Right kidney (tissue), 1 donor: ENCODE measurements around the gene SLC44A5.
"Not testable (repeated sequence)": the region's sequence is repeated elsewhere in the genome, so short reads cannot be mapped to it uniquely, and the experiment has no call there.

Experiments used
- DNase-seq: peaks from one replicate; pipeline ENCODE4 v3.0.0-alpha.2; 2016

Gene SLC44A5

GRCh38 chr1:75264112-75264511 lies 346.8 kb downstream of the SLC44A5 start:
- no peak for DNase-seq

- DNase-seq: not testable (repeated sequence)
Observed at GRCh38 chr1:75263616-75264015, 347.3 kb downstream of the SLC44A5 start.

- DNase-seq: not testable (repeated sequence)
Observed at GRCh38 chr1:75261946-75262345, 349.0 kb downstream of the SLC44A5 start.

GRCh38 chr1:75258351-75258750 lies 352.6 kb downstream of the SLC44A5 start:
- DNase-seq: no peak

- no peak for DNase-seq
Observed at GRCh38 chr1:75257424-75257823, 353.5 kb downstream of the SLC44A5 start.

GRCh38 chr1:75250114-75250513 lies 360.8 kb downstream of the SLC44A5 start:
- DNase-seq: not testable (repeated sequence)

- no peak for DNase-seq
Observed at GRCh38 chr1:75245239-75245638, 365.7 kb downstream of the SLC44A5 start.

GRCh38 chr1:75243124-75243523 lies 367.8 kb downstream of the SLC44A5 start:
- no peak for DNase-seq

- no peak for DNase-seq
Observed at GRCh38 chr1:75237316-75237715, 373.6 kb downstream of the SLC44A5 start.

GRCh38 chr1:75234562-75234961 lies 376.4 kb downstream of the SLC44A5 start:
- no peak for DNase-seq

- DNase-seq: peak; percentile 6
Observed at GRCh38 chr1:75233302-75233929, 377.5 kb downstream of the SLC44A5 start.

- no peak for DNase-seq
Observed at GRCh38 chr1:75220072-75220471, 390.8 kb downstream of the SLC44A5 start.

GRCh38 chr1:75214017-75214416 lies 396.9 kb downstream of the SLC44A5 start:
- no peak for DNase-seq

GRCh38 chr1:75211648-75212047 lies 399.3 kb downstream of the SLC44A5 start:
- DNase-seq: no peak

- no peak for DNase-seq
Observed at GRCh38 chr1:75208862-75209261, 402.1 kb downstream of the SLC44A5 start.

GRCh38 chr1:75203415-75204277 lies 407.3 kb downstream of the SLC44A5 start:
- DNase-seq: peak; percentile 15

- no peak for DNase-seq
Observed at GRCh38 chr1:75202751-75203150, 408.2 kb downstream of the SLC44A5 start.

- DNase-seq: no peak
Observed at GRCh38 chr1:75198761-75199160, 412.2 kb downstream of the SLC44A5 start.

GRCh38 chr1:75198163-75198562 lies 412.8 kb downstream of the SLC44A5 start:
- DNase-seq: no peak

GRCh38 chr1:75188892-75189291 lies 422.0 kb downstream of the SLC44A5 start:
- DNase-seq: no peak

- DNase-seq: not testable (repeated sequence)
Observed at GRCh38 chr1:75181214-75181955, 429.5 kb downstream of the SLC44A5 start.

- DNase-seq: no peak
Observed at GRCh38 chr1:75174031-75174760, 436.7 kb downstream of the SLC44A5 start.
